Sigmoid colon (tissue), 4 donors: ENCODE data around the gene IL22RA2.

ENCODE experiments used
- POLR2A ChIP-seq, 2 donors: fragments of 450-650 bp; IDR thresholded peaks; one replicate each; pipeline ENCODE4 v1.6.1; 2016; ENCODE audit warnings: antibody characterized with exemption in 2 of 2, mild to moderate bottlenecking in 2 of 2, moderate library complexity in 2 of 2
- POLR2AphosphoS5 ChIP-seq, 4 donors: sonication (generic); formaldehyde crosslinking; IDR thresholded peaks; one replicate each; pipeline ENCODE4 v1.6.1; 2017; ENCODE audit warnings: antibody characterized with exemption in 4 of 4
- TF ChIP-seq, protein P1 (sequence below), 4 experiments: fragments of 450-650 bp in 3 of 4; fragments of 200-600 bp in 1 of 4; IDR thresholded peaks; one replicate each; pipeline ENCODE4 v1.5.1; 2016 to 2019; ENCODE audit warnings: antibody characterized with exemption in 4 of 4, mild to moderate bottlenecking in 3 of 4, moderate library complexity in 2 of 4

DNA sequence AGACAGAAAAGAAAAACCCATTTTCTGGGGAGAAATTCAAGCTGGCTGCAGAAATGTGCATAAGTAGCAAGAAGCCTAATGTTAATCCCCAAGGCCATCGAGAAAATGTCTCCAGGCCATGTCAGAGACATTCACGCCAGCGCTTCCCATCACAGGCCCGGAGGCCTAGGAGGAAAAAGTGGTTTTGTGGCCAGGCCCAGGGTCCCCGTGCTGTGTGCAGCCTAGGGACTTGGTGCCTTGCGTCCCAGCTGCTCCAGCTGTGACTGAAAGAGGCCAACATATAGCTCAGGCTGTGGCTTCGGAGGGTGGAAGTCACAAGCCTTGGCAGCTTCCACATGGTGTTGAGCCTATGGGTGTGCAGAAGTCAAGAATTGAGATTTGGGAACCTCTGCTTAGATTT, 34.8 kb upstream of the IL22RA2 start:
- TF ChIP-seq, protein P1, sequence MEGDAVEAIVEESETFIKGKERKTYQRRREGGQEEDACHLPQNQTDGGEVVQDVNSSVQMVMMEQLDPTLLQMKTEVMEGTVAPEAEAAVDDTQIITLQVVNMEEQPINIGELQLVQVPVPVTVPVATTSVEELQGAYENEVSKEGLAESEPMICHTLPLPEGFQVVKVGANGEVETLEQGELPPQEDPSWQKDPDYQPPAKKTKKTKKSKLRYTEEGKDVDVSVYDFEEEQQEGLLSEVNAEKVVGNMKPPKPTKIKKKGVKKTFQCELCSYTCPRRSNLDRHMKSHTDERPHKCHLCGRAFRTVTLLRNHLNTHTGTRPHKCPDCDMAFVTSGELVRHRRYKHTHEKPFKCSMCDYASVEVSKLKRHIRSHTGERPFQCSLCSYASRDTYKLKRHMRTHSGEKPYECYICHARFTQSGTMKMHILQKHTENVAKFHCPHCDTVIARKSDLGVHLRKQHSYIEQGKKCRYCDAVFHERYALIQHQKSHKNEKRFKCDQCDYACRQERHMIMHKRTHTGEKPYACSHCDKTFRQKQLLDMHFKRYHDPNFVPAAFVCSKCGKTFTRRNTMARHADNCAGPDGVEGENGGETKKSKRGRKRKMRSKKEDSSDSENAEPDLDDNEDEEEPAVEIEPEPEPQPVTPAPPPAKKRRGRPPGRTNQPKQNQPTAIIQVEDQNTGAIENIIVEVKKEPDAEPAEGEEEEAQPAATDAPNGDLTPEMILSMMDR (IDR thresholded peaks at IDR 0.05): no peak
- TF ChIP-seq POLR2A (IDR thresholded peaks at IDR 0.05) (no peak), POLR2AphosphoS5 (IDR thresholded peaks at IDR 0.05) (no peak)
